Activated CD8-positive, alpha-beta memory T cell treated with anti-CD3 and anti-CD28 coated beads, Interleukin-2, amount 50 U/mL, for 1 hour (primary cell): Measurements from ENCODE around the gene ARHGAP18.
"Not testable (repeated sequence)": the region's sequence is repeated elsewhere in the genome, so short reads cannot be mapped to it uniquely, and the experiment has no call there.

Experiments
- DNase-seq: peaks from one replicate; pipeline ENCODE4 v3.0.0-alpha.2; 2020; ENCODE audit errors: extremely low read depth

ARHGAP18 gene

GRCh38 chr6:129583866-129584265 lies 126.1 kb downstream of the ARHGAP18 start:
- DNase-seq, result no peak

GRCh38 chr6:129578315-129578714 lies 131.7 kb downstream of the ARHGAP18 start:
- DNase-seq, result no peak

- no peak for DNase-seq
Measured at GRCh38 chr6:129577691-129578090, 132.3 kb downstream of the ARHGAP18 start.

GRCh38 chr6:129576456-129576855 lies 133.5 kb downstream of the ARHGAP18 start:
- no peak for DNase-seq

GRCh38 chr6:129575378-129576118 lies 134.4 kb downstream of the ARHGAP18 start:
- no peak for DNase-seq

- not testable (repeated sequence) for DNase-seq
Measured at GRCh38 chr6:129574605-129575004, 135.4 kb downstream of the ARHGAP18 start.

GRCh38 chr6:129570929-129571328 lies 139.0 kb downstream of the ARHGAP18 start:
- DNase-seq, result not testable (repeated sequence)

- DNase-seq, result no peak
Measured at GRCh38 chr6:129568015-129568414, 142.0 kb downstream of the ARHGAP18 start.

GRCh38 chr6:129567374-129567773 lies 142.6 kb downstream of the ARHGAP18 start:
- no peak for DNase-seq

- DNase-seq, result no peak
Measured at GRCh38 chr6:129565811-129566210, 144.2 kb downstream of the ARHGAP18 start.

- DNase-seq, result no peak
Measured at GRCh38 chr6:129565366-129565765, 144.6 kb downstream of the ARHGAP18 start.

GRCh38 chr6:129558248-129558647 lies 151.7 kb downstream of the ARHGAP18 start:
- DNase-seq, result no peak

GRCh38 chr6:129555206-129555832 lies 154.7 kb downstream of the ARHGAP18 start:
- DNase-seq, result no peak

- no peak for DNase-seq
Measured at GRCh38 chr6:129552413-129552812, 157.6 kb downstream of the ARHGAP18 start.

GRCh38 chr6:129551486-129551885 lies 158.5 kb downstream of the ARHGAP18 start:
- no peak for DNase-seq

- DNase-seq, result no peak
Measured at GRCh38 chr6:129546702-129547101, 163.3 kb downstream of the ARHGAP18 start.

GRCh38 chr6:129544892-129545612 lies 164.9 kb downstream of the ARHGAP18 start:
- no peak for DNase-seq

GRCh38 chr6:129543981-129544380 lies 166.0 kb downstream of the ARHGAP18 start:
- no peak for DNase-seq

GRCh38 chr6:129542705-129543104 lies 167.3 kb downstream of the ARHGAP18 start:
- DNase-seq, result no peak

GRCh38 chr6:129539032-129539431 lies 170.9 kb downstream of the ARHGAP18 start:
- no peak for DNase-seq

GRCh38 chr6:129536271-129536670 lies 173.7 kb downstream of the ARHGAP18 start:
- no peak for DNase-seq

GRCh38 chr6:129534926-129535325 lies 175.1 kb downstream of the ARHGAP18 start:
- no peak for DNase-seq
